Activated T-cell treated with anti-CD3 and anti-CD28 coated beads, Interleukin-2, amount 50 U/mL, for 4 hours (primary cell): ENCODE data around the gene SORCS3. TPM values are rescaled to one million over a fixed set of nuclear protein-coding genes. Genes with fewer than 3 reads are reported as not detected.

Experiments used
- ATAC-seq, 2 donors: fragments of 200-7000 bp; cut with Tn5 transposase; one replicate each; pipeline ENCODE4 v1.10.0; 2021
- DNase-seq: peaks from one replicate; pipeline ENCODE4 v3.0.0-alpha.2; 2020
- H3K27me3 Mint-ChIP-seq: one replicate; pipeline ENCODE4 v1.8.0; 2021; ENCODE audit warnings: low read depth, mixed read lengths
- H3K36me3 Mint-ChIP-seq: one replicate; pipeline ENCODE4 v1.8.0; 2022; ENCODE audit warnings: mixed read lengths; ENCODE audit not compliant: insufficient read depth
- H3K4me1 Mint-ChIP-seq: one replicate; pipeline ENCODE4 v1.8.0; 2021; ENCODE audit warnings: low read depth, mixed read lengths
- H3K4me3 Mint-ChIP-seq: one replicate; pipeline ENCODE4 v1.8.0; 2021; ENCODE audit warnings: mild to moderate bottlenecking, moderate library complexity, mixed read lengths
- H3K9me3 Mint-ChIP-seq: one replicate; pipeline ENCODE4 v1.8.0; 2021; ENCODE audit warnings: mixed read lengths
- total RNA-seq, 3 donors: library from RNA; stranded (reverse); gene quantifications; one replicate each; pipeline ENCODE4 v1.2.1, GENCODE V29; 2021

Gene SORCS3
- total RNA-seq, 3 donors from 2014 or later, result not detected

DNA sequence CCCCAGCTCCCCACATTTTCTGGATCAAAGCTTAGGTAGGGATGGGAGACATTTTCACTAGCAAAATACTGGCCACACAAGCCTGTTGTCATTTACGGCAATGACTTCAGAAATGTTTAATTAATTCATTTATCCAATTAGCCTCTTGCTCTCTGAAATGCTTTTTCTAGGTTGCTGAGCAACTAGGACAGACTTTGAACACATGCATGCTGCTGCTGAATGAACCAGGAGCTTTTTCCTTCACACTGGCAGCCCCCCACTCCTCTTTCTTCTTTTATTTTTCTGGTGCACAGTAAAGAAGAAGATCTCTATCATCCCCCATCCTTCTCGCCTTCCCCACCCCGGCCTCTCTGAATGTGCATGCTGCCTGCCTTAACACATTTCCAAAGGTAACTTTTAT, 22.5 kb downstream of the SORCS3 start:
- no peaks in the 10 kb centered on the region for H3K9me3 Mint-ChIP-seq
- H3K36me3 Mint-ChIP-seq, result no peaks in the 10 kb centered on the region
- DNase-seq (no peak), ATAC-seq (no peak)
- H3K4me1 Mint-ChIP-seq, result no peaks in the 10 kb centered on the region
- H3K27me3 Mint-ChIP-seq, result peaks cover 8% of the 10 kb centered on the region
- no peak overlapping the region for H3K4me3 Mint-ChIP-seq

GRCh38 chr10:104664205-104664604, 23.1 kb downstream of the SORCS3 start:
- Mint-ChIP-seq H3K4me1 (no peaks in the 10 kb centered on the region), H3K9me3 (no peaks in the 10 kb centered on the region), H3K4me3 (no peak overlapping the region), H3K27me3 (peaks cover 5% of the 10 kb centered on the region), H3K36me3 (no peaks in the 10 kb centered on the region)
- ATAC-seq, result no peak
- no peak for DNase-seq

GRCh38 chr10:104665174-104665573, 24.1 kb downstream of the SORCS3 start:
- H3K4me3 Mint-ChIP-seq, result no peak overlapping the region
- H3K36me3 Mint-ChIP-seq, result no peaks in the 10 kb centered on the region
- no peaks in the 10 kb centered on the region for H3K9me3 Mint-ChIP-seq
- peaks cover 4% of the 10 kb centered on the region for H3K27me3 Mint-ChIP-seq
- DNase-seq, result no peak
- no peaks in the 10 kb centered on the region for H3K4me1 Mint-ChIP-seq
- ATAC-seq, result no peak

- DNase-seq (no peak), ATAC-seq (no peak)
- no peaks in the 10 kb centered on the region for H3K27me3 Mint-ChIP-seq
- no peak overlapping the region for H3K4me3 Mint-ChIP-seq
- no peaks in the 10 kb centered on the region for H3K4me1 Mint-ChIP-seq
- H3K9me3 Mint-ChIP-seq, result peaks cover 3% of the 10 kb centered on the region
- no peaks in the 10 kb centered on the region for H3K36me3 Mint-ChIP-seq
Measured at GRCh38 chr10:104666106-104666505, 25.0 kb downstream of the SORCS3 start.

DNA sequence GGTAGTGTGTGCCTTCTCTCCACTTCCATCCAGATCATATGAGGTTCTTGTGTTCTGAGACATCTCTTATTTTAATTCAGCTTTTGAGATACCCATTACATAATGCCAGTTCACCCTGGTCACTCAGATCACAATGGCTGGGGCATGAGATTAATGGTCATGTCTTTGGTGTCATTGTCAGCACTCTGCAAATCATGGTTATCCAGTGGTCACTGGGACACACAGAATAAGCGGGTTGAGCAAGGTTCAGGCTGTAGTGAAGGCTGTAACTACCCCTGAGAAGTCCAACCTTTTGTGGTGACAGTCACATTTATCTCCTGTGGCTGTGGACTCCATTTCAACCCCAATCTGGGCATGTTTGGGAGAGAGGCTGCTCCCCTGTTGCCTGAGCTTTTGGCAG, 35.8 kb downstream of the SORCS3 start:
- peaks cover 24% of the 10 kb centered on the region for H3K27me3 Mint-ChIP-seq
- H3K36me3 Mint-ChIP-seq, result no peaks in the 10 kb centered on the region
- DNase-seq (no peak), ATAC-seq (no peak)
- peaks cover 4% of the 10 kb centered on the region for H3K9me3 Mint-ChIP-seq
- no peaks in the 10 kb centered on the region for H3K4me1 Mint-ChIP-seq
- H3K4me3 Mint-ChIP-seq, result no peak overlapping the region

GRCh38 chr10:104678658-104679057, 37.6 kb downstream of the SORCS3 start:
- no peaks in the 10 kb centered on the region for H3K9me3 Mint-ChIP-seq
- DNase-seq (no peak), ATAC-seq (no peak)
- no peaks in the 10 kb centered on the region for H3K4me1 Mint-ChIP-seq
- H3K27me3 Mint-ChIP-seq, result peaks cover 28% of the 10 kb centered on the region
- H3K36me3 Mint-ChIP-seq, result no peaks in the 10 kb centered on the region
- no peak overlapping the region for H3K4me3 Mint-ChIP-seq

DNA sequence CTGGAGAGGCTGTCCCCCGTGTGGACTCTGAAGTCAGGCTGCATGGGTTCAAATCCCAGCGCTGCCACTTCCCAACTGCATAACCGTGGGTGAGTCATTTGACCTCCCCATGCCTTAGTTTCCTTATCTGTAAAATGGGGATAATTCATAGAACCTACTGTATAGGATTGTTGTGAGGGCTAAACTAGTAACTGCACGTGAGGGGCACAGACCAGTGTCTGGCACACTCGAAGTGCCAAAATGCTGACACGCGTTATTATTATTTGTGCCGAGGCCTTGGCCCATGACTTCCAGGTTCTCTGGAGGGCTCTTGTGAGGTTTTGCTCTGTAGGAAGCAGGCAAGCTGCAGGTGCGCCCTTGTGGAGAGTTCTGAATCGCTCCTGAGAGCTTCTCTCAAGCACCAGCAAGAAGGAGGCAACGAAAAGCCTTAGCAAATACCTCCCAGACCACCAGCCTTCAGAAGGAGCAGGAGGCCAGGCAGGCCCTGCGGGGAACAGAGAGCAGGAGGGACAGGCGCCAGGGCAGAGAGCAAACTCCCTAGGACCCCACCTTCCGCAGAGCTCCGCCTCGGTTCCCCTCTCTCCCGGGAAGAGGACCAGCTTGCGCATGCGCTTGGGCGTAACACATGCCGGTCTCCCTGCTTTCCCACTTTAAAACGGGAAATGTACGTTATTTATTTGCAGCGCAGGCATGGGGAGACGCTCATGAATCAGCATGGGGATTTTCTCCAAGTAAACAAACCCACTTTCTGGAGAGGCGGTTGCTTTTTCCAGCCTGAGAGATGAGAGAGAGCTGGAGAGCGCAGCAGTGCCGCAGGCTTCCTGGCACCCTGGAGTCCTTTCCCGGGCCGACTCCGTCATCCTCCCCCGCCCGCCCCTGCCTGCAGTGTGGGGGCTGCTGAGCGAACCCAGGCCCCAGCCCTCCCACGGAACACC, 39.6 kb downstream of the SORCS3 start:
- peaks cover 28% of the 10 kb centered on the region for H3K27me3 Mint-ChIP-seq
- no peak overlapping the region for H3K4me3 Mint-ChIP-seq
- DNase-seq (no peak), ATAC-seq (no peak)
- H3K9me3 Mint-ChIP-seq, result no peaks in the 10 kb centered on the region
- H3K36me3 Mint-ChIP-seq, result no peaks in the 10 kb centered on the region
- H3K4me1 Mint-ChIP-seq, result no peaks in the 10 kb centered on the region

DNA sequence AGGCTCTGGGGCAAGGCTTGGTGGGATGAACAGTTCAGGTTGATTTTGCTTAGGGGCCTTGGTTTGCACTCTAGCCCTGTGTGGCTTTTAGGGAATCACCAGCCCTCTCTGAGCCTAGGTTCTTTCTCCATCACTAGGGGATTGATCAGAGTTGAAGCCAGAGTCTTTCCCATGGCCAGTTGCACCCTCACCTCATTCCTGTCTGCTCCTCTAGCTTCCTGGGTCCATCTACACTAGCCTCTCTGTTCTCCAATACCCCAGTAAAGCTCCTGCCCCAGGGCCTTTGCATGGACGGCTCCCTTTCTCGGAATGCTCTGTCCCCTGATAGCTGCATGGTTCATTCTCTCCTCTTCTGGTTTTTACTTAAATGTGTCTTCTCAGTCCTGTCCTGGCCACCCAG, 40.4 kb downstream of the SORCS3 start:
- Mint-ChIP-seq H3K4me1 (no peaks in the 10 kb centered on the region), H3K27me3 (peaks cover 24% of the 10 kb centered on the region), H3K36me3 (no peaks in the 10 kb centered on the region), H3K9me3 (no peaks in the 10 kb centered on the region), H3K4me3 (no peak overlapping the region)
- ATAC-seq (no peak), DNase-seq (no peak)

DNA sequence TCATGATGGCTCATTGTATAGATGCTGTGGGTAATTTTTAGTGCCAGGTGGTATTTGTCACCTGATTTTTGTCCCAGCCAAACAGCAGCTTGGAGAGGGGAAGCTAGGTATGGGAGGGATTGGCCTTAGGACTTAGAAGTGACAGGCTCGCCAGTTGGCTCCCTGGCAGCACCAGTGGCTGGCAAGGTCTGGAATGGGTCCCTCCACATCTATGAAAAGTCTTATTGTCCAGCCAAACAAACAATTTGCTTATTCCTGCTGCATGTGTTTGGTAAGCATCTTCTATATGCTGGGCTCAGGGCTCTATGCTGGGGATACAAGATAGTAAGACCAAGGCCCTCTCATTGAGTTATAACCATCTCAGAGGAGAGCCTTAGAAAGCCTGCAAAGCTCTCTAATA, 42.5 kb downstream of the SORCS3 start:
- Mint-ChIP-seq H3K36me3 (no peaks in the 10 kb centered on the region), H3K4me3 (no peak overlapping the region), H3K27me3 (peaks cover 27% of the 10 kb centered on the region), H3K9me3 (no peaks in the 10 kb centered on the region), H3K4me1 (no peaks in the 10 kb centered on the region)
- no peak for ATAC-seq
- DNase-seq, result no peak

GRCh38 chr10:104686829-104687228, 45.7 kb downstream of the SORCS3 start:
- H3K36me3 Mint-ChIP-seq, result no peaks in the 10 kb centered on the region
- no peak for ATAC-seq

GRCh38 chr10:104688251-104689042, 47.4 kb downstream of the SORCS3 start:
- Mint-ChIP-seq H3K4me1 (no peaks in the 10 kb centered on the region), H3K9me3 (no peaks in the 10 kb centered on the region), H3K27me3 (peaks cover 16% of the 10 kb centered on the region), H3K4me3 (no peak overlapping the region), H3K36me3 (no peaks in the 10 kb centered on the region)
- ATAC-seq, result no peak
- no peak for DNase-seq

More at GRCh38 chr10:104686829-104687228, 45.7 kb downstream of the SORCS3 start:
- Mint-ChIP-seq H3K9me3 (no peaks in the 10 kb centered on the region), H3K4me3 (no peak overlapping the region), H3K27me3 (peaks cover 16% of the 10 kb centered on the region), H3K4me1 (no peaks in the 10 kb centered on the region)
- DNase-seq, result no peak

GRCh38 chr10:104689105-104689504, 48.0 kb downstream of the SORCS3 start:
- H3K4me3 Mint-ChIP-seq, result no peak overlapping the region
- H3K4me1 Mint-ChIP-seq, result no peaks in the 10 kb centered on the region
- ATAC-seq (no peak), DNase-seq (no peak)
- H3K27me3 Mint-ChIP-seq, result peaks cover 17% of the 10 kb centered on the region
- no peaks in the 10 kb centered on the region for H3K9me3 Mint-ChIP-seq
- no peaks in the 10 kb centered on the region for H3K36me3 Mint-ChIP-seq

- no peak for DNase-seq
- H3K36me3 Mint-ChIP-seq, result no peaks in the 10 kb centered on the region
- no peak for ATAC-seq
- H3K27me3 Mint-ChIP-seq, result peaks cover 19% of the 10 kb centered on the region
- no peaks in the 10 kb centered on the region for H3K9me3 Mint-ChIP-seq
- no peaks in the 10 kb centered on the region for H3K4me1 Mint-ChIP-seq
- H3K4me3 Mint-ChIP-seq, result no peak overlapping the region
Measured at GRCh38 chr10:104689547-104689946, 48.5 kb downstream of the SORCS3 start.

DNA sequence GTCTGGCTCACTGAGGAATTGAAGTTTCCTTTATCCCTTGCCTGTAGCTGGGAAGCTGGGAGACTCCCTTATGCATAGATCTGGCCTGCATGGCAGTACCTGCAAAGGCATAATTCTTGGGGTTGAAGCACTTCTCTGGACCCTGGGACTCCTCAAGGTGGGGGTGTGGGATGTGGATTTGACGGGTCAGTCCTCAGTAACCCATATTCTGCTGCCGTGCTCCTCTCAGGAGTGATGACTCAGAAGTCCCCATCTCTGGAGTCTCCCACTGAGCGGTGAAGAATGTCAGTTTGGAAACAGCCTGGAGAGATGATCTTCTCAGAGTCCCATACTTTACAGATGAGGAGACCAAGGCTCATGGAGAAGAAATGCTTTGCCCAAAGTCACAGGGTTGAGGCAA, 49.0 kb downstream of the SORCS3 start:
- Mint-ChIP-seq H3K9me3 (no peaks in the 10 kb centered on the region), H3K36me3 (no peaks in the 10 kb centered on the region), H3K4me3 (no peak overlapping the region), H3K27me3 (peaks cover 23% of the 10 kb centered on the region), H3K4me1 (no peaks in the 10 kb centered on the region)
- ATAC-seq (no peak), DNase-seq (no peak)

DNA sequence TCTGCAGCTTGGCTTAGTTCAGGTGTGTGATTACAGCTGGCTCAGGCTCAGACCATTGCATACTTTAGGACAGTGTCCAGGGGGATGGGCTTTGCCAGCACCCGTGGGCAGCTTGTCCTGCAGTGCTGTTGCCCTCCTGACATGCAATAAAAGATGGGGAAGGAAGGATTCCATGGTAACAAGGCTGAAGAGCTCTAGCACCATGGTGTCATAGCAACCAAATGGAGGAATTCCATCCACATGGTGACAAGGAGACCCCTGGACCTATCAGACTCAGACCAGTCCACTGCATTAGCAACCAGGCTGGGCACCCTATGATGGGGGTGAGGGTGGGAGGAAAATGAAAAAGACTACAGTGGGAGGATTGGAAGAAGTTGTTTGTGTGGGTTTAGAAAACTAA, 49.9 kb downstream of the SORCS3 start:
- Mint-ChIP-seq H3K36me3 (no peaks in the 10 kb centered on the region), H3K27me3 (peaks cover 25% of the 10 kb centered on the region), H3K4me3 (no peak overlapping the region), H3K9me3 (no peaks in the 10 kb centered on the region), H3K4me1 (no peaks in the 10 kb centered on the region)
- DNase-seq (no peak), ATAC-seq (no peak)
